Kidney (tissue), 14 donors: ENCODE results near the gene NBEA. TPM values are rescaled to one million over a fixed set of nuclear protein-coding genes. Genes with fewer than 3 reads are reported as not detected.

Source experiments
- DNase-seq, 5 donors: peaks; one replicate each; pipeline ENCODE4 v3.0.0-alpha.2; 2013 to 2020
- FAIRE-seq: peaks from 2 replicates; lab custom pipeline; 2012; peaks lifted over from hg19 to GRCh38; lab: Jason Lieb, UNC
- H3K27ac ChIP-seq, 2 donors: one replicate each; pipeline ENCODE4 v1.7.0; 2013; ENCODE audit warnings: low read depth in 2 of 2, low read length in 2 of 2, inconsistent platforms in 1 of 2
- H3K27me3 ChIP-seq: one replicate; pipeline ENCODE4 v1.7.1; 2013; ENCODE audit warnings: low read length, inconsistent platforms; ENCODE audit not compliant: control insufficient read depth, insufficient read depth
- H3K36me3 ChIP-seq, 3 donors: one replicate each; pipeline versions ENCODE4 v1.7.0 to v1.7.1; 2013; ENCODE audit warnings: low read length in 3 of 3, control low read depth in 1 of 3, inconsistent platforms in 1 of 3; ENCODE audit not compliant: insufficient read depth in 3 of 3, control insufficient read depth in 2 of 3
- H3K4me1 ChIP-seq, 3 donors: one replicate each; pipeline versions ENCODE4 v1.7.0 to v1.7.1; 2013; ENCODE audit warnings: low read length in 3 of 3, inconsistent platforms in 1 of 3, low read depth in 1 of 3; ENCODE audit not compliant: control insufficient read depth in 2 of 3, insufficient read depth in 2 of 3
- H3K4me3 ChIP-seq, 3 donors: one replicate each; pipeline versions ENCODE4 v1.7.0 to v1.8.1; 2013; ENCODE audit warnings: low read length in 3 of 3, control low read depth in 1 of 3, inconsistent platforms in 1 of 3
- H3K9ac ChIP-seq, 3 donors: one replicate each; pipeline versions ENCODE4 v1.7.0 to v1.7.1; 2013; ENCODE audit warnings: low read length in 3 of 3, control low read depth in 1 of 3, inconsistent platforms in 1 of 3
- H3K9me3 ChIP-seq, 3 donors: one replicate each; pipeline versions ENCODE4 v1.7.0 to v1.7.1; 2013; ENCODE audit warnings: low read length in 3 of 3, control low read depth in 1 of 3, inconsistent platforms in 1 of 3; ENCODE audit not compliant: control insufficient read depth in 2 of 3, insufficient read depth in 1 of 3
- intact Hi-C: fragments of 100-400 bp; cut with DNase I; formaldehyde crosslinking; loops from one replicate; pipeline ENCODE4 v1.11.1; 2022
- polyA plus RNA-seq: library from polyadenylated mRNA; stranded (reverse); fragments of 350-450 nt; fragmentation: Illumina TruSeq; extraction: RNeasy Lipid Tissue Mini Kit (QIAGEN cat#74804); gene quantifications from one replicate; pipeline ENCODE4 v1.2.3, GENCODE V29; 2014; ENCODE audit warnings: low read depth, low replicate concordance; ENCODE audit not compliant: insufficient read depth
- total RNA-seq: library from RNA; stranded (reverse); fragmentation: NEBNext Ultra II Directional; extraction: Animal tissue kit (Norgen Biotek cat#: 25700); gene quantifications from one replicate; pipeline ENCODE4 v1.2.1, GENCODE V29; 2021
- TF ChIP-seq, protein P1 (sequence below): IDR thresholded peaks from 3 replicates; pipeline ENCODE4 v1.5.1; 2012; ENCODE audit warnings: mild to moderate bottlenecking, moderate library complexity, borderline replicate concordance; ENCODE audit not compliant: insufficient read depth; ENCODE audit errors: extremely low read depth
- donor health status: control.
- donor health status: control.
- donor health status: control.
- donor health status: control.
- donor health status: control.
- donor health status: DM: yes; HTN: yes; CAD: no.
- donor health status: Normal renal cell carcinoma (clear cell type).

The NBEA gene
- total and polyA plus RNA-seq, 2 donors from 2014 or later: 4.7 to 14.6 TPM

DNA sequence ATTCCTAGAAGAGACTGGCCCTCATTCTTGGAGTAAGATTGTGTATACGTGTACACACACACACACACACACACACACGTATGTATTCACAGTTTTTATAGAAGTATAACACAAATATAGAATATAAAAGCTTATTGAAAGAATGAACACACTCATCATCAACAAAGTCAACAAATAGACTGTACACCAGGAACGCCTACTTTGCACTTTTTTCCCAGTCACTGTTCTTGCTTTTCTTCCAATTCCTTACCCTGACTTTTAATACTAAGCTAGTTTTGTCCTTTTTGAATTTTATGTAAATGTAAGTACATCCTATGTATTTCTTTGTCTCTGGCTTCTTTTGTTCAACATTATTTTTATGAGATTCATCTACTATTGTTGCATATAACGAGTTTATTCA lies 269.9 kb downstream of the NBEA start:
- no peaks in the 10 kb centered on the region for H3K4me1 ChIP-seq
- DNase-seq (no peak), FAIRE-seq (no peak)
- no peak overlapping the region for H3K27ac ChIP-seq
- no peaks in the 10 kb centered on the region for H3K27me3 ChIP-seq
- no peaks in the 10 kb centered on the region for H3K36me3 ChIP-seq
- intact Hi-C loops: no loop called here
- H3K9ac ChIP-seq: no peak overlapping the region
- TF ChIP-seq, protein P1, sequence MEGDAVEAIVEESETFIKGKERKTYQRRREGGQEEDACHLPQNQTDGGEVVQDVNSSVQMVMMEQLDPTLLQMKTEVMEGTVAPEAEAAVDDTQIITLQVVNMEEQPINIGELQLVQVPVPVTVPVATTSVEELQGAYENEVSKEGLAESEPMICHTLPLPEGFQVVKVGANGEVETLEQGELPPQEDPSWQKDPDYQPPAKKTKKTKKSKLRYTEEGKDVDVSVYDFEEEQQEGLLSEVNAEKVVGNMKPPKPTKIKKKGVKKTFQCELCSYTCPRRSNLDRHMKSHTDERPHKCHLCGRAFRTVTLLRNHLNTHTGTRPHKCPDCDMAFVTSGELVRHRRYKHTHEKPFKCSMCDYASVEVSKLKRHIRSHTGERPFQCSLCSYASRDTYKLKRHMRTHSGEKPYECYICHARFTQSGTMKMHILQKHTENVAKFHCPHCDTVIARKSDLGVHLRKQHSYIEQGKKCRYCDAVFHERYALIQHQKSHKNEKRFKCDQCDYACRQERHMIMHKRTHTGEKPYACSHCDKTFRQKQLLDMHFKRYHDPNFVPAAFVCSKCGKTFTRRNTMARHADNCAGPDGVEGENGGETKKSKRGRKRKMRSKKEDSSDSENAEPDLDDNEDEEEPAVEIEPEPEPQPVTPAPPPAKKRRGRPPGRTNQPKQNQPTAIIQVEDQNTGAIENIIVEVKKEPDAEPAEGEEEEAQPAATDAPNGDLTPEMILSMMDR: no peak
- no peaks in the 10 kb centered on the region for H3K9me3 ChIP-seq
- H3K4me3 ChIP-seq: no peak overlapping the region

DNA sequence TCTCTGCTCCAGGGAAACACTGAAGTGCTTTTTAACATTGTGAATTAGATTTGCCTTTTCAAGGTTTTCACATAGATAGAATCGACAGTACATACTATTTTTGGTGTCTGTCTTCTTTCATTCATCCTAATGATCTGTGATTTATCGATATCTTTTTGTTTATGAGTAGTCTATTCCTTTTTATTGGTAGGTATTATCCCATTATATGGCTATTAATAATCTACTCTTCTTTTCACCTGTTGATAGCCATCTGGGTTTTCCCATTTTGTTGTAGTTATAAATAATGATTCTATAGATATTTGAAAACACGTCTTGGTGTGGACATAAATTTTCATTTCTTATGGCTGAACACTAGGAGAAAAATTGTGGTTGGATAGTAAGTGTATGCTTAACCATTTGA lies 271.8 kb downstream of the NBEA start:
- no peak for FAIRE-seq

DNA sequence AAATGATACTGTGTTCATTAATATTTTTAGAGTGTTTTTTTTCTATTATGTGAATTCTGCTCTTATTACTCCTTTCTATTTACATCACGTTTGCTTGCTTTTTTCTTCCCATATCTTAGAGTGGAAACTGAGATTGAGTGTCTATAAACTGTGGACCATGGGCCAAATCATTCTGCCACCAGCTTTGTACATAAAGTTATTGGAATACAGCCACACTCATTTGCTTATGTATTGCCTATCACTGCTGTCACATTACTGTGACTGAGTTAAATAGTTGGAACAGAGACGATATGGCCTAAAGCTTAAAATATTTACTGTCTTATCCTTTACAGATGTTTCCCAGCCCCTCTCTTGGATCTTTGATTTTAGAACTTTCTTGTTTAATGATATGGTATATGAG lies 274.1 kb downstream of the NBEA start:
- Histone ChIP-seq H3K4me1 (no peaks in the 10 kb centered on the region), H3K4me3 (no peak overlapping the region), H3K27ac (no peak overlapping the region), H3K9me3 (no peaks in the 10 kb centered on the region), H3K9ac (no peak overlapping the region), H3K36me3 (no peaks in the 10 kb centered on the region), H3K27me3 (no peaks in the 10 kb centered on the region)
- intact Hi-C loops: no loop called here
- DNase-seq (no peak), FAIRE-seq (no peak)
- TF ChIP-seq, protein P1: no peak

More for the DNA sequence above, 271.8 kb downstream of the NBEA start:
- Histone ChIP-seq H3K27me3 (no peaks in the 10 kb centered on the region), H3K36me3 (no peaks in the 10 kb centered on the region), H3K9me3 (no peaks in the 10 kb centered on the region), H3K4me3 (no peak overlapping the region), H3K27ac (no peak overlapping the region), H3K9ac (no peak overlapping the region), H3K4me1 (no peaks in the 10 kb centered on the region)
- intact Hi-C loops: no loop called here
- TF ChIP-seq, protein P1: no peak
- no peak for DNase-seq

DNA sequence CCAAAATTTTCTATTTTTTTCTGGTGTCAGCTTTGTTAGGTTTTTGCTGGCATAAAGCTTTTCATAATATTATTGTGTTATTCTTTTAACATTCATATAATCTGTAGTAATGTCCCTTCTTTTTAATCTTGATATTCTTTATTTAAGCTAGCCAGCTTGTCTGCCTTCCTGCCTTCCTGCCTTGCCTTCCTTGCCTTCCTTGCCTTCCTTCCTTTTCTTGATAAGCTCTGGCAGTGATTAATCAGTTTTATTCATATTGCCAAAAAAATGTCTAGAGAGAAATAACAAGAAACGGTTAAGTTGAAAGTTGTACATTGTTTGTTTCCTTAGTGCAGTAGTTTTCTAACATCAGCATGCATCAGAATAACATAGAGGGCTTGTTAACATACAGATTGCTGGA lies 277.0 kb downstream of the NBEA start:
- TF ChIP-seq, protein P1: no peak
- Histone ChIP-seq H3K9ac (no peak overlapping the region), H3K9me3 (no peaks in the 10 kb centered on the region), H3K27me3 (no peaks in the 10 kb centered on the region), H3K36me3 (no peaks in the 10 kb centered on the region), H3K4me1 (no peaks in the 10 kb centered on the region), H3K27ac (no peak overlapping the region), H3K4me3 (no peak overlapping the region)
- DNase-seq (no peak), FAIRE-seq (no peak)
- intact Hi-C loops: no loop called here
